ENCODE measurements around the gene CASTOR1.
A peak's percentile ranks its signal among the peaks of the same experiment; 100 is the strongest.

The CASTOR1 gene

DNA sequence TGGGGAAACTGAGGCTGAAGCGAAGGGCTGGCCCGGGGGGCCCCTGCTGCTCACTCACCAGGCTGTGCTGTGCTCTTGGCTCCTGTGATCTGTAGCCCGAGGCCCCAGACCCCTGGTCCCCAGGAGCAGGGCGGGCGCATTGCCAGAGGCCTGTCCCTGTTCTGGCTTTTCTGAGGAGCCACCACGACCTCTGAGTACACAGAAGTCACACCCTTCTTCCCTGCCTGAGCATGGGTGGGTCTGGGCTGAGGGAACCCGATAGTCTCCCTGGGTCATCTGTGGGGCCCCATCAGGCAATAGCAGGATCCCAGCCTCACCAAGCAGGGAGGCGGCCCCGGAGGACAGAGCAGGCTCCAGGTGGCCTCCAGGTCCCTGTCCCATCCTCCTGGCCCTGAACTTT, 5.1 kb downstream of the CASTOR1 start:
- DNase-seq: no peak

DNA sequence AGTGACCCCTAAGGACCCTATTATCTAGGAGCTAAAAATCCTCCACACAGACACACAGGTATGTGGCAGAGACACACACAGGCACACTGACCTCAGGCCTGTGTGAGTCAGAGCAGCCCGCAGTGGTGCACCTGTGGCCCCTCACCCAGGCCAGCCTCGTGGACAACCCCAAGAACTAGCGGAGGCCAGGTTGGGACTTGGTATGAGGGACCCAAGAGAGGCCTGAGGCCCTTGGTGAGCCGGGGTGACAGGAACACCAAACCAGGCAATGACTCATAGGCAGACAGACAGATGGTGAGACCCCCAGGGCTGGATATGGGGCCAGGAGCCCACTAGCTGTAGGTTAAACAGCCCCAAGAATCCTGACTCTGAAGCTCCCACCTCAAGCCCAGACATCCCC, 6.0 kb downstream of the CASTOR1 start:
- no peak for DNase-seq

DNA sequence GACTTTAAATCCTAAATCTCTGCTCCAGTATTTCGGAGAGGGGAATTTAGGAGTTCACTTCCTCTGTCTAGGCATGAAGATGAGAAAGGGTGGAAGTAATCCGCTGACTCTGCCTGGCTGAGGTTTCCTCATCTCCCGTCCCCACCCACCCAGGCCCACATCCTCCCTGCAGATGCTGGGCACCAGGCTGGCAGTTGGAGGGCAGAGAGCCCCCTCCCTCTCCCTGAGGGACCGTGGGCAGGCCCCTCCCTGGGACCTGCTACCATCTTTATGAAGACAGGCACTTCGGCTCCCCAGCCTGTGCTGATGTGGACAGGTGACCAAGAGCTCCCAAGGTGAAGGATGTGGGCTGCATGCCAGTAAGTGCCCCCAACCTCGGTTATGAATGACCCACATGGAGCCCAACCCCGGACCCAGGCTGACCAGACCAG, 6.7 kb downstream of the CASTOR1 start:
- no peak for DNase-seq

DNA sequence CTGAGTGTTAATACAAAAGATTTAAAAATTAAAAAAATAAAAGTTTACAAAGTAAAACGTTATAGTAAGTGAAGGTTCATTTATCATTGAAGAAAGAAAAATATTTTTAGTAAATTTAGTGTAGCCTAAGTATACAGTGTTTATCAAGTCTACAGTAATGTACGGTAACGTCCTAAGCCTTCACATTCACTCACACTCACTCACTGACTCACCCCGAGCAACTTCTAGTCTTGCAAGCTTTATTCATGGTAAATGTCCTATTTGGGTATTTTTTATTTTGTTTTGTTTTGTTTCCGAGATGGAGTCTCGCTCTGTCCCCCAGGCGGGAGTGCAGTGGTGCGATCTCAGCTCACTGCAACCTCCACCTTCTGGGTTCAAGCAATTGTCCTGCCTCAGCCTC, 8.8 kb downstream of the CASTOR1 start:
- DNase-seq: no peak

DNA sequence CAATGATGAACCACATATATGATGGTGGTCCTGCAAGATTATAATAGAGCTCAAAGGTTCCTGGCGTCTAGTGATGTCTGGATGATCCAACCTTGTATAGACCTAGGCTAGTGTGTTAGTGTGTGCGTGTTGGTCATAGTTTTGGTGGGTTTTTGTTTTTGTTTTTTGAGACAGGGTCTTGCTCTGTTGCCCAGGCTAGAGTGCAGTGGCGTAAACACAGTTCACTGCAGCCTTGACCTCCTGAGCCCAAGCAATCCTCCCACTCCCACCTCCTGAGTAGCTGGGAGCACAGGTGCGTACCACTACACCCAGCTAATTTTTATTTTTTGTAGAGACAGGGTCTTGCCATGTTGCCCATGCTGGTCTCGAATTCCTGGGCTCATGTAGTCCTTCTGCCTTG, 9.4 kb downstream of the CASTOR1 start:
- no peak for DNase-seq

DNA sequence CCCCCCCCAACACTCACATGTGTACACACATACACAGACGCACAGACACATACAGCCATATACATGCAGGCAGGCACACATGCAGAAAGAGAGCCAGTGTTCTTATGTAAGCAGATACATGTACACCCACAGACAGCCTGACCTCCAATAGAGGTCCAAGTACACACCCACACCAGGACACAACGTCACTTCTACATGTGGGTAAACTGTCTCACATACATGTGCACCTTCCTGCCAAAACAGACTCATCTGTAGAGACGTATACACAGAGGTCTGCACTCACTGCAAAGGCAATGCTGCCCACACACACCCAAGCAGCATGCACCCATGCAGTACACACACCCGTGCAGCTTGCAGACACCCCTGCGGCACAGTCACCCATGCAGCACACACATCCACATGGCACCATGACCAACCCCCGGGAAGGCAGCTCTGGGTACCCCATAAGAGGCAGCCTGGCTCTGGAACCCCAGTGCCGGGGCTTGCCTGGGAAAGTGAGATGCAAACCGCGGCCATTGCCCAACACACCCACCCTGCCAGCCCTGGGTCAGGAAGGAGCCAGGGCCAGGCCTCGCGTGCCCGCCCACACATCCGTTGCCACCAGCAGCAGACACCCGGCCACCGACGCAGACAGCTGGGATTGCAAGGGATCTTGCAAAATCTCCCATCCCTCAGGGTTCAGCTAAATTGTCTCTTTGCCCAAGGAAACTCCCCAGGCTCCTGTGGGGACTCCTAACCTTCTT, 10.1 kb downstream of the CASTOR1 start:
- no peak for DNase-seq

DNA sequence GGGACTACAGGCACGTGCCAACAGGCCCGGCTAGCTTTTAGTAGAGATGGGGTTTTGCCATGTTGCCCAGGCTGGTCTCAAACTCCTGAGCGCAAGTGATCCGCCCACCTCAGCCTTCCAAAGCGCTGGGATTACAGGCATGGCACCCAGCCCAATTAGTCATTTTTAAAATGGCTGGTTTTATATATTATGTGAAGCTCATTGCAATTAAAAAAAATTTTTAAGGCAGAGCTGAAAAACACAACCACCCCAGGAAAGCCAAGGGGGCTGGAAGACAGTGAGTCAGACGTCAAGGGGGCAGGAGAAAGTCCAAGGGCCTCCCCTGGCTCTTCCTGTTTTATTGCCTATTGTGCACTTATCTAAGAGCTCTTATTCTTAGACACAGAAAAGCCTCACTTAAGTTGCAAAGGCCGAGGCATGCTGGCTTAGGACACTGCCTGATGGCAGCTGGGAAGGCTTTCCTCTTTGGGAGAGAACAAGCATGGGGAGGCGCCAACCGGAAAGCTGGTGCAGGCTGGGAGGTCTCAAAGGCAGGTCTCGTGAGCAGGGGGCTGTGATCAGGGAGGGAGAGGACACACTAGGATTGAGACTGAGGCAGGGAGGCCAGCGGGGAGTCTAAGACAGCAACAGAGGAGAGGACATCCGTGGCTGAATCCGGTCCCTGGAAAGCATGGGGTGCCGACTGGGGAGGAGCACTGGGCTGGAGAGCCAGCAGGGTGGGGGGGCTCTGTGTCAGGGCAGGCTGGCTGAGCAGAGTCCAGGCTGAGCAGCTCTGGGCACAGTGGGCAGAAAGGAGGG, 11.6 kb downstream of the CASTOR1 start:
- no peak for DNase-seq

DNA sequence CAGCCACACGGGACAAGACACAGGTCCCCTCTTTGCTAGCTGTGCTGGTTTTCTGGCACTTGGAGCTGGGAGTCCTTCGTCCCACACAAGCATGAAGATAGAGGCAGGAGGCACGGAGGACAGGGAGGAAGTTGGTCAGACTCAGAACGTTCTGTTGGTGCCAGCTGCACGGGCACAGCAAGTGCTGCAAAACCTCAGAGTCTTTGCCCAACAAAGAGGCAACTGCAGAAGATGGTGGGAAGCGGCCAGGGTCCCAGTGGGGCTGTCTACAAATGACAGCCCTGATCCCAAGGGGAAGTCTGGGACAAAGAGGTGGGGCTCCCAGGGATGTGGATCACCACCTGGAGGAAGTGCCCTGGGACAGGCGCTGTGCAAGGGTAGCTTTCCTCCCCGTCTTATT, 13.3 kb downstream of the CASTOR1 start:
- DNase-seq: no peak

DNA sequence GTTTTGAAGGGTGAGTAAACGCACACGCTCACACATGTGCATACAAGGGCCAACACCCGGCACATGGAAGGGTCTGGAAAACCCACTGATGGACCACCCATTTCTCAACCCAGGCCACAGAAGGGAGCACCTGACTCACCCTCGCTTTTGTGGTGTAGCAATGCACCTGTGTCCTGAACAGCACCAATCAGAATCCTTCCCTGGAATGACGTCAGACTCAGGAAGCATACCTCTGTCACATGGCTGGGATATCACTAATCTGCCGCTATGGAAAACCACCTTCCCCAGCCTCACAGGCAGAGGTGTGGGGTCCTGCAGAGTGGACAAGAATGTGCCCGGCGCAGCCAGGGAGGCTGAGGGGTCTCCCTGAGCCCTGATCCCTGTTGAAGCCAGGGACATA, 13.7 kb downstream of the CASTOR1 start:
- no peak for DNase-seq

DNA sequence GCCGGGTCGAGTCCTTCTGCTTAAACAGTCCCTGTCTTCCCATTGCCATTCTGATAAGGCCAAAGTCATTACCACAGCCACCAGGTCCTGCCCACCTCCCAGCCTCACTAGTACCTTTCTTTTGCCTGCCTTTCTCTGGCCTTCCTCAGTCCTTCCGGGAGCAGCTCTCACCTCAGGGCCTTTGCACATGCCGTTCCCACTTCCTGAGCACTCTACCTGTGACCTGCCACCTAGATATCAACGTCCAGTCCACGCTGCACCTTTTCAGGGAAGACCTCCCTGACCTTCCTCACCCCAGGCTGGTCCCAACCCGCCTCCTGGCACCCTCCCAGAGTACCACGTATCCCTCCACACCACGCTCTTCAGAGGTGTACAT, 14.9 kb downstream of the CASTOR1 start:
- DNase-seq: no peak

DNA sequence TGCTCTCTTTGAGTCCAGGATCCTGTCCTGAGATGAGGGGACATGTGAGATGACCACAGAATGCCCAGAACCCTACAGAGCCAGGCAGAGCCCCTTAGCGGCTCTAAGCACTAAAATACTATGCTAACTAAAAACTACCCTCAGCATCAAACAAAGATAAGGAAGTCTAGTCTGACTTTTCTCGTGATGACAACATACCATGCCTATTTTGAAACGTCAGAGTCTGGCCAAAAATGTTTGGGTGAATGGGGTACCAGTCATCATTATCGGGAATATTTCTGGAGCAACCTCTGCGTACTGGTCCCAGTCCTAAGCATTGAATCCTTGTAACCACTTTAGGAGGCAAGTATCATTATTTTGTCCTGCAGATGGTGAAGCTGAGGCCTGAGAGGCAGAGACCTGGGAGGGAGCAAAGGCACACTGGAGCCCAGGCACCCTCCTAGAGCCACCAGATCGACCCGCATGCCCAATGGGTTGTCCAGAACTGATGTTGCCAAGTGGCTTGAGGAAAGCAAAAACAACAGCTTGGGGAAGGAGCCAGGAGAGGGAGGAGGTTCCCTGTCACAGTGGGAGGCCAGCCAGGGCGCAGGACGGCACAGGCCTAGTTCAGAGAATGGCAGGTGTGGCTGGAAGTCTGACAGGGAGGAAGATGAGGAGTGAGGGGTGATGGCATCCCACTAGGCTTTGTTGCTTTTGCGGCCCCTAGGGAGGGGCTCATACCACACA, 15.4 kb downstream of the CASTOR1 start:
- no peak for DNase-seq

DNA sequence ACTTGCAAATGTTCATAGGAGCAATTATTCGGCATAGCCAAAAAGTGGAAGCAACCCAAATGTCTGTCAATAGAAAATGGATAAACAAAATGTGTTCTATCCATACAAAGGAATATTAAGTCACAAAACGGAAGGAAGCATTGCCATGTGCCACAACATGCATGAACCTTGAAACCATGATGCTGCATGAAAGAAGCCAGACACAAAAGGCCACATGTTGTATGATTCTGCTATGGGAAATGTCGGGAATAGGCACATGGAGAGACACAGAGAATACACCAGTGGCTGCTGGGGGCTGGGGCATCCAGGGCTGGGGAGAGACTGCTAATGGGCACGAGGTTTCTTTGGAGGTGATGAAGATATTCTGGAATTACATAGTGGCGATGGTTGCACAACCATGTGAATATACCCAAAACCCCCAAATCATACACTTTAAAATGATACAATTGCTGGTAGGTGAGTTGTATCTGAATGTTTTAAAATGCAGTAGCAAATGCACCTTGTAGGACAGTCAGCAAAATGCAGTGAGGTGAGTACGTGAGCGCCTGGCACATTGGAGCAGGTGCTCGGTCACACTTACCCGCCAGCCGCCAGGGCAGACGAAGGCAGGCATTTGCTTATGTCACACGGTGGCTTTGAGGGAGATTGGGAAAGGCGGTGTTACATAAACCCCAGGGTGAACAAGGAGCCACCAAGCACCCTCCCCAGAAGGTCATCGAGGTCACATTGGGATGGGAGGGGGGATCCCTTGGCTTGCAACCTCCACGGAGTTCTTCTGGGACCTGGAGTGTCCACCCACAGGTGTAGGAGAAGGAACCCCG, 16.3 kb downstream of the CASTOR1 start:
- no peak for DNase-seq

DNA sequence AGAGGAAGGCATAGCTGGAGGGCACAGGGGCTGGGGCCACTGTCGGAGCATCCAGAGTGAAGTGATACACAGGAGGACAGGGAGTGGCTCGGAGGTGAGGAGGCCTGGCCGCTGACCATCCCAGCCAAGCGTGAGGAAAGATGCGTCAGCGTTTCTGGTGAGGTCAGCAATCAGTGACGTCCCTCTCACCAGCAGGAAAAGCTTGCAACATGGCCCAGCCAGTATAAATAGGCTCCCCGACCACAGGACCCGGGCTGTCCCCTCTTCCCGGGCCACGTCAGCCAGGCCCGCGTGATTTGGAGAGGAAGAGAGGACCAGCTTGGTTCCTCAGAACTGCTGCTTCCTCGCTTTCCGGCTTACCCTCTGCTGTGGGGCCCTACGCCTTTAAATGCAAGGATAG, 18.5 kb downstream of the CASTOR1 start:
- no peak for DNase-seq

DNA sequence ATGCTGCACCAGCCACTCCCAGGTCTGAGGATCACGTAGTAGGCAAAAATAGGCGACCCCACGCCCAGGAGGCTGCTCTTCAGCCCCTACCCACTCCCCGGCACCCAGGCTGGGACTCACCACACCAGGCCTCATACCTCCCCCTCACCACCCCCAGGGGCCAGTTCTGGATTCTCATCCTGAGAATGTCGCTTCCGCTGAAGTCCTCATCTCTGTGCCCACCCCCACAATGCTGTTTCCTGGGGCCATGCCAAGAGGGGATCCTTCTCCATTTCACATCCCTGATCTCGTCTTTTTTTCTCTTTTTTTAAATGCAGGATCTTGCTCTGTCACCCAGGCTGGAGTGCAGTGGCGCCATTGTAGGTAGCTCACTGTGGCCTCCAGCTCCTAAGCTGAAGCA, 21.0 kb downstream of the CASTOR1 start:
- DNase-seq: no peak

DNA sequence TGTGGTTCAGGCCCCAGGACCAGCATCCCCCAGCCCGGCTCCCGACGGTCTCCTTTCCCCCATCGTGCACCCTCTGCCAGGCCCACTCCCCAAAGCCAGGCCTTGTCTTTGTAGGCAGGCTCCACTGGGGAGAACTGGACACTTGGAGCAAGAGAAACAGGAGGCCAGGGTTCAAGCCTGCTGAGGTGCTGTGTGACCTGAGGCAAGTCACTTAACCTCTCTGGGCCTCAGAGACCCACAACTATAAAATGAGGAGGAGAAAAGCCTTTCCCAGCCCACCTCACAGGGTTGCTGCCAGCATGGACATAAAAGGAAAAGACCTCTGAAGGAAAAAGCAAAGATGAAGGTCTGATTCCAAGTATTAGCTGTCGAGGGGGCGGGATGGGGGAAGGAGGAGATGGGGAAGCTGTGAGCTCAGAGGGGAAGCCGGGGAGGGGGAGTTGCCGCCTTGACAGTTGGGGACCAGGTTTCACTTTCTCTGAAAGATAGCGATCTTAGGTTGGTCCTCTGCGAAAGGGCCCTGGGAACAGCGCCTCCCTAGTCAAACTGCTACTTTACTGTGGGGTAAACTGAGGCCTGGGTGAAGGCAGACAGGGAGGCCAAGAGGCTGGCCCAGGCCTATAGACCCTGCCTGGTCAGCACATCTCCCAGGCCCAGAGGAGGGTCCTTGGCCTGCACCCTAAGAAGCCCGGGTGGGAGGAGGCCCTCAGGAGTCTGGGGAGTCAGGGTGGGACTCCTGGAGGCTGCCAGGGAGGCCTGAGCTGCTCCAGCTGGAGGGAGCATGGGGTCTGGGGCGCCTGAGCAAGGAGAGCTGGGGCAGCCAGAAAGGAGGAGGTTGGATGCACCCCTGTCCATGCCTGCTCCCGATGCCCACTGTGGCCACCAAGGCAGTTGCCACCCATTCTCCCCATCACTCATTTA, 21.7 kb downstream of the CASTOR1 start:
- DNase-seq: peak; percentile 86

DNA sequence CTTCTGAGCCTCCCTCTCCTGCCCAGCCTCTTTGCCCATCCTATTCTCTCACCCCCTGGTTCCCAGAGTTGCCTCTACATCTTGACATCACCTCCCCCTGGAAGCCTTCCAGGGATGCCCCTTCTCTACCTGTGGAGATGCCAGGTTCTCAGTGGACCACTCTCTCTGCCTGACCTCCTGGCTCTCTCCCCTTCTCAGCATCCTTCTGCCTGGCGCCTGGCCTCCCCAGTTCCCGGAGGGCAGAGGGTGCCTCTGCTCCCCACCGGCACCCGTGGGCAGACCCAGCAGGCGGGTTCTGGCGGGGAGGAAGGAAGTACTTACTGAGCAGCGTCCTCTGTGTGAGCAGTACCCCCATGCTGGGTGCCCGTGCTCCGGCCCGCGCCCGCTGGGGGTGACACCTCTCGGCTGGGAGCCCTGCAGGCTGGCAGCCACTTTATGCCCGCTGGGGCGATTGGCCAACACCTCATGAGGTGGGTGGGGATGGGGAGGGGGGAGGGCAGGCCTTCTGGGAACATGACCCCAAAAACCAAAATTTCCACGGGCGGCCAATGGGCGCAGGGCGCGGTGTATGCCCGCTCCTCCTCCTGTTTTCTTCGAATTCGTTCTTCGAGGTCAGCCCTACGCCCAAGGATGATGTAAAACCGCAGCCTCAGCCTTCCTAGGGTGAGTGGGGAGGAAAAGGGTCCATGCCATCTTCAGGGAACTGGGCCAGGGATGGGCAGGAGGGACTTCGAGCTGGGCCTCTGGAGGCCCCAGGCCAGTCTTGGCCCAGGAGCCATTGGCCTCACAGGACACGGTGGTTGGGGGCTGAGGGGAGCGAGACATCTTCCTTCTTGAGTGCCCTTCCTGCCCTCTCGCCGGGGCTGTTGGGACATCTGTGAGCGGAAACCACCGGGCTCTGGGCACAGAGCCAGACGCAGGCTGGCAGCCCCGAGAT, 22.6 kb downstream of the CASTOR1 start, which contains the start of gene OSM:
Gene OSM, minus strand, starts transcription at position 407 of the 937 bp plus-strand sequence. Its CDS starts 52 bp downstream, at position 355.
- peak; percentile 95 for DNase-seq

DNA sequence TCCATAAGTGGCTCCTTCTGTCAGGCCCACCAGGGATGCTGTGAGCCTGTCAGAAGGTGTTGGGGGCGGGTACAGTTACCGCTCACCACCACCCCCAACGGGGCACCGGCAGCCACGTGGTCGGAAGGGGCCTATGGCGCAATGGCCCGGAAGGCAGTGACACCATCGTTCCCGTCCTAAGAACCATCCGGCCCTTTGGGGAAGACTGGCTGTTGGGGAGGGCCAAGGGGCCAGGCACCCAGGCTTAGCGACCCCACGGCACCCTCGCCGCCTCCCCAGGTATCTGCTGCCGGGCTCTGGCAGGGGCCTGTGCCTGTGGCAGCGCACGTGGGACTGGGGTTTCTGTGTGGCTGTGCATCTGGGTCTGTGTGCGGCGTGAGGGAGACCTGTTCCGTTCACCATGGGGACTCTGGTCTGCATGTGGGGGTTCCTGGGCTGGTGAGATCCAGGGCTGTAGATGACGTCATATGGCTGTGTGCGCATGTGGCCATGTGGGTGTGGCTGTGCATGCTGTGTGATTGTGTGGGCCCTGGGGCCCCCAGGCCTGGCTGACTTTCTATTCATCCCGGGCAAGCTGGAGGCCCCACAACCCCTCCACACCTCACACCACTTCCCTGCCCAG, 23.4 kb downstream of the CASTOR1 start:
- peak; percentile 94 for DNase-seq

DNA sequence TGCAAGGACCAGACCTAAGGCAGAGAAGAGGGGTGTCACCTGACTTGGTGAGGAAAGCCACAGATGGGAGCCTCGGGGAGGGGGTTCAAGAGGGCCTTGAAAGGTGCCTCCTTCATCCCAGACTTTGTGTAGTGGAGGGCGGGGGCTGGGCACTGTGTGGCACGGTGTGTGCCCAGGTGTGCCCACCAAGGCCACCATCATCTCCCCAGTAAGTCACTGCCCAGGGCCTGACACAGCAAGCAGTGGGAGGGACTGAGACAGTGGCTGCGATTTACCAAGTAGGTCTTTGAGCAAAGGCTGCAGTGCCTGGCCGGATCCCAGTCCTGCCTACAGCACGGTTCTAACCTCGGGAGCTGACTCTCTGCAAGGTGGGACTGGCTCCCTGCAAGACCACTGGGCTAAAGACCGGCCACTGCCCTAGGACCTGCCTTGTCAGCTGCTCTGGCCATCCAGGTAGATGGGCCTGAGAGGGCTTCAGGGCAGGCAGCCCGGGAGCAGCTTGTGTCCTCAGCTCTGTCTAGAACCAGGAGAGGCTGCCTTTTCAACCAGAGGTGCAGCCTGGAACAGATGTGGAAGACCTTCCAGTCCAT, 24.1 kb downstream of the CASTOR1 start:
- DNase-seq: peak; percentile 41

DNA sequence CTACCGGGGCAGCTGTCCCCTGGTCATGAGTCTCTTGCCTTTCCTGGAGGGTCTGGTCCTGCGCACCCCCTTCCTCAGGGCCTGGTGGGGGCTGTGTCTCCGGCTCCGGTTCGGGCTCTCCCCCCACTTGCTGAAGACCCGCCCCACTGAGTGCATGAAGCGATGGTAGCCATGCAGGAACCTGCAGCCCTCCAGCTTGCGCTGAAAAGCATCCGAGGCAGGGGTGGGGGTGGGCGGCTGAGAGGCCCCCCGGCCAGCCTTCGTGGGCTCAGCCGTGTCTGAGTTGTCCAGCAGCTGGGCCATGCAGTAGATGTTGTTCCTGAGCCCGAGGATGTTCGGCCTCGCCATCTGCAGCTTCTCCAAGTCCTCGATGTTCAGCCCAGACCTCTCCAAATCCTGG, 25.4 kb downstream of the CASTOR1 start:
- DNase-seq: no peak

Measured in activated CD4-positive, alpha-beta T cell treated with anti-CD3 and anti-CD28 coated beads, Interleukin-10, Interleukin-2, amounts not matched to agents 100 ng/mL and 50 ng/mL, durations not matched to agents 16 hours and 8 hours (primary cell).